ENCODE data around the gene BPIFB1. TPM values are rescaled to one million over a fixed set of nuclear protein-coding genes. Genes with fewer than 3 reads are reported as not detected.

BPIFB1 gene
- polyA plus RNA-seq, 3 donors from 2014 or later: not detected

GRCh38 chr20:33255005-33255404, 28.0 kb upstream of the BPIFB1 start:
- Mint-ChIP-seq H3K36me3 (no peaks in the 10 kb centered on the region), H3K9me3 (no peaks in the 10 kb centered on the region), H3K4me1 (no peaks in the 10 kb centered on the region), H3K27ac (no peak overlapping the region), H3K4me3 (no peak overlapping the region), H3K27me3 (ENCODE audit: low read depth in 3 of 3) (peaks cover 3 to 6% (median 3%) of the 10 kb centered on the region in 3 donors)
- no peak for DNase-seq

DNA sequence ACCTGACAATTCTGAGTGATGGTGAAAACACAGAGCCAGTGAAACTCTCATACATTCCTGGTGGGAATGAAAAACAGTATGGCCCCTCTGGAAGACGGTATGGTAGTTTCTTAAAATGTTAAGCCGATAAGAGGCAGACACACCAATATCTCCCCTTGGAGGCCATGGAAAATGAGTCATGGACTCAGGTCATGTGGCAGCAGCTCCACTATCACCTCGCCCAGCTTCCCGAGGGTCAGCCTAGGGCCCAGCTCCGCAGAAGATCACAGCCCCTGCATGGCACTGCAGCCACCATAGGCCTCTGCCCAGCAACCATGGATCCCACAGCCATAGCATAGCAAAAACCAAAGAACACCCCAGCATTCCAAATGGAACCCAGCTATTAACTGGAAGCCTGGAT, 25.8 kb upstream of the BPIFB1 start:
- Mint-ChIP-seq H3K27me3 (ENCODE audit: low read depth in 3 of 3) (peaks cover 3 to 11% (median 6%) of the 10 kb centered on the region in 3 donors), H3K9me3 (no peaks in the 10 kb centered on the region), H3K36me3 (peaks cover 0 to 4% (median 0%) of the 10 kb centered on the region in 3 donors), H3K4me1 (no peaks in the 10 kb centered on the region), H3K27ac (no peak overlapping the region), H3K4me3 (no peak overlapping the region)
- DNase-seq: no peak

- H3K27me3 Mint-ChIP-seq (ENCODE audit: low read depth in 3 of 3): peaks cover 6 to 10% (median 8%) of the 10 kb centered on the region in 3 donors
Observed at GRCh38 chr20:33259371-33259770, 23.6 kb upstream of the BPIFB1 start.

DNA sequence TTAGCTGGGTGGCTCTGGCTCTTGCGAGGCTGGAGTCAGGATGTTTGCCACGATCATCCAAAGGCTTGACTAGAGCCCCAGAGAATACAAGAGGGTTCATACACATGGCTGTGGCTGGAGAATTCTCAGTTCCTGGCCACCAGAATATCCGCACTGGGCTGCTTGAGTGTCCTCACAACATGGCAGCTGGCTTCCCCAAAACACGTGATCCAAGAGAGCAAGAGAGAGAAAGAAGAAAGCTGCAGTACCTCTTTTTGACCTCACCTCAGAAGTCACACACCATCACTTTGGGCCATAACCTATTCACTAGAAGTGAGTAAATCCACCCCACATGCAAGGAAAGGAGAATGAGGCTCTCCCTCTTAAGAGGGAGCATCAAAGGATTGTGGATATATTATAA, 21.5 kb upstream of the BPIFB1 start:
- H3K4me3 Mint-ChIP-seq: no peak overlapping the region
- H3K36me3 Mint-ChIP-seq: peaks cover 0 to 4% (median 0%) of the 10 kb centered on the region in 3 donors
- no peaks in the 10 kb centered on the region for H3K4me1 Mint-ChIP-seq
- peaks cover 5 to 14% (median 8%) of the 10 kb centered on the region in 3 donors for H3K27me3 Mint-ChIP-seq (ENCODE audit: low read depth in 3 of 3)
- H3K27ac Mint-ChIP-seq: no peak overlapping the region
- DNase-seq: no peak
- H3K9me3 Mint-ChIP-seq: no peaks in the 10 kb centered on the region

More at GRCh38 chr20:33259371-33259770, 23.6 kb upstream of the BPIFB1 start:
- DNase-seq: no peak
- Mint-ChIP-seq H3K4me1 (no peaks in the 10 kb centered on the region), H3K36me3 (peaks cover 0 to 4% (median 0%) of the 10 kb centered on the region in 3 donors), H3K9me3 (no peaks in the 10 kb centered on the region), H3K4me3 (no peak overlapping the region), H3K27ac (no peak overlapping the region)

- Mint-ChIP-seq H3K9me3 (no peaks in the 10 kb centered on the region), H3K36me3 (peaks cover 0 to 4% (median 0%) of the 10 kb centered on the region in 3 donors), H3K4me3 (no peak overlapping the region), H3K27ac (no peak overlapping the region), H3K27me3 (ENCODE audit: low read depth in 3 of 3) (peaks cover 5 to 20% (median 8%) of the 10 kb centered on the region in 3 donors), H3K4me1 (no peaks in the 10 kb centered on the region)
- DNase-seq: peak in 1 of 3 donors; percentile 3
Observed at GRCh38 chr20:33262658-33263065, 20.4 kb upstream of the BPIFB1 start.

DNA sequence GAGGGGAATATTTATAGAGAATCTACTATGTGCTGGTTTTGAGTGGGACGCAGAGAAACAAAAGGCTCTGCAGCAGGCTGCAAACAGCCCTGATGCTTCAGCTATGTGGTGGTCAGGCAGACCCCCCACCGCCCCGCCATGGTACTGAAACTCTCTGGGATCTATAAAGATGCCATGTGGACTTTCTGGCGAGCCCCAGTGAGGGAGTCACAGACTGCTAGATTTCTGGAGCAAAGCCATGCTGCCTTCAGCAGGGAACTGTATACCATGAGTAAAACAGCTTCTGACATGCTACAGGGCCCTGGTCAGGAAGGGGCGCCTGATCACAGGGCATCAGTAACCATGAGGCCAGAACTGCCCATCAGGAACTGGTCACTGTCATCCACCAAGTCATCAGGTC, 19.2 kb upstream of the BPIFB1 start:
- Mint-ChIP-seq H3K9me3 (no peaks in the 10 kb centered on the region), H3K4me3 (no peak overlapping the region), H3K36me3 (peaks cover 0 to 4% (median 0%) of the 10 kb centered on the region in 3 donors), H3K27me3 (ENCODE audit: low read depth in 3 of 3) (peaks cover 5 to 24% (median 8%) of the 10 kb centered on the region in 3 donors), H3K4me1 (no peaks in the 10 kb centered on the region), H3K27ac (no peak overlapping the region)
- DNase-seq: no peak

GRCh38 chr20:33267701-33268100, 15.3 kb upstream of the BPIFB1 start:
- Mint-ChIP-seq H3K4me1 (no peaks in the 10 kb centered on the region), H3K27ac (no peak overlapping the region), H3K27me3 (ENCODE audit: low read depth in 3 of 3) (peaks cover 3 to 23% (median 6%) of the 10 kb centered on the region in 3 donors), H3K4me3 (no peak overlapping the region), H3K9me3 (no peaks in the 10 kb centered on the region), H3K36me3 (no peaks in the 10 kb centered on the region)
- no peak for DNase-seq

GRCh38 chr20:33272155-33272873, 10.7 kb upstream of the BPIFB1 start:
- DNase-seq: no peak
- no peak overlapping the region for H3K27ac Mint-ChIP-seq
- no peaks in the 10 kb centered on the region for H3K9me3 Mint-ChIP-seq
- H3K4me1 Mint-ChIP-seq: no peaks in the 10 kb centered on the region
- H3K36me3 Mint-ChIP-seq: no peaks in the 10 kb centered on the region
- peaks cover 3 to 11% (median 5%) of the 10 kb centered on the region in 3 donors for H3K27me3 Mint-ChIP-seq (ENCODE audit: low read depth in 3 of 3)
- no peak overlapping the region for H3K4me3 Mint-ChIP-seq

GRCh38 chr20:33273117-33273851, 9.7 kb upstream of the BPIFB1 start:
- H3K4me3 Mint-ChIP-seq: no peak overlapping the region
- H3K36me3 Mint-ChIP-seq: no peaks in the 10 kb centered on the region
- H3K27me3 Mint-ChIP-seq (ENCODE audit: low read depth in 3 of 3): peaks cover 3 to 5% (median 5%) of the 10 kb centered on the region in 3 donors
- no peak for DNase-seq
- no peak overlapping the region for H3K27ac Mint-ChIP-seq
- no peaks in the 10 kb centered on the region for H3K4me1 Mint-ChIP-seq
- H3K9me3 Mint-ChIP-seq: no peaks in the 10 kb centered on the region

DNA sequence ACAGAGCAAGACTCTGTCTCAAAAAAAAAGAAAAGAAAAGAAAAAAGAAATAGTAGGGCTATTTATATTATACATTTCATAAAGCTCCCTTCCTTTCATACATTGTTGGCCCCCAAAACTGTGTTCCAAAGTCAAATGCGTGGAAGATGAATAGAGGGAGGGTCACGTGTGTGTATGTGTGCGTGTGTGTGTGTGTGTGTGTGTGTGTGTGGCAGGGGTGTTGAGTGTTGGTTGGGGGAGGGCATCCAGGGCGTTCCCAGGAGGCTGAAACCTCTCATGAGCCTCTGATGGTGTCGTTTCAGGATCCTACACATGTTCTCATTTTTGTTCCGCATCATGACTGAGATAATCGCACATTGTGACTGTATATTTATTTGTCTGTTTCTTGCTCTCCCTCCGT, 7.8 kb upstream of the BPIFB1 start:
- H3K27me3 Mint-ChIP-seq (ENCODE audit: low read depth in 3 of 3): peaks cover 3 to 7% (median 4%) of the 10 kb centered on the region in 3 donors
- H3K27ac Mint-ChIP-seq: no peak overlapping the region
- H3K36me3 Mint-ChIP-seq: no peaks in the 10 kb centered on the region
- H3K4me3 Mint-ChIP-seq: no peak overlapping the region
- DNase-seq: no peak
- no peaks in the 10 kb centered on the region for H3K9me3 Mint-ChIP-seq
- no peaks in the 10 kb centered on the region for H3K4me1 Mint-ChIP-seq

- H3K27me3 Mint-ChIP-seq (ENCODE audit: low read depth in 3 of 3): peaks cover 0 to 9% (median 4%) of the 10 kb centered on the region in 3 donors
- no peak overlapping the region for H3K4me3 Mint-ChIP-seq
- no peaks in the 10 kb centered on the region for H3K36me3 Mint-ChIP-seq
- H3K9me3 Mint-ChIP-seq: no peaks in the 10 kb centered on the region
- no peaks in the 10 kb centered on the region for H3K4me1 Mint-ChIP-seq
- no peak overlapping the region for H3K27ac Mint-ChIP-seq
- DNase-seq: no peak
Observed at GRCh38 chr20:33275871-33276270, 7.1 kb upstream of the BPIFB1 start.

GRCh38 chr20:33276303-33277113, 6.5 kb upstream of the BPIFB1 start:
- DNase-seq: no peak
- no peaks in the 10 kb centered on the region for H3K9me3 Mint-ChIP-seq
- H3K27ac Mint-ChIP-seq: no peak overlapping the region
- no peaks in the 10 kb centered on the region for H3K36me3 Mint-ChIP-seq
- H3K27me3 Mint-ChIP-seq (ENCODE audit: low read depth in 3 of 3): peaks cover 0 to 9% (median 4%) of the 10 kb centered on the region in 3 donors
- H3K4me1 Mint-ChIP-seq: no peaks in the 10 kb centered on the region
- H3K4me3 Mint-ChIP-seq: no peak overlapping the region

DNA sequence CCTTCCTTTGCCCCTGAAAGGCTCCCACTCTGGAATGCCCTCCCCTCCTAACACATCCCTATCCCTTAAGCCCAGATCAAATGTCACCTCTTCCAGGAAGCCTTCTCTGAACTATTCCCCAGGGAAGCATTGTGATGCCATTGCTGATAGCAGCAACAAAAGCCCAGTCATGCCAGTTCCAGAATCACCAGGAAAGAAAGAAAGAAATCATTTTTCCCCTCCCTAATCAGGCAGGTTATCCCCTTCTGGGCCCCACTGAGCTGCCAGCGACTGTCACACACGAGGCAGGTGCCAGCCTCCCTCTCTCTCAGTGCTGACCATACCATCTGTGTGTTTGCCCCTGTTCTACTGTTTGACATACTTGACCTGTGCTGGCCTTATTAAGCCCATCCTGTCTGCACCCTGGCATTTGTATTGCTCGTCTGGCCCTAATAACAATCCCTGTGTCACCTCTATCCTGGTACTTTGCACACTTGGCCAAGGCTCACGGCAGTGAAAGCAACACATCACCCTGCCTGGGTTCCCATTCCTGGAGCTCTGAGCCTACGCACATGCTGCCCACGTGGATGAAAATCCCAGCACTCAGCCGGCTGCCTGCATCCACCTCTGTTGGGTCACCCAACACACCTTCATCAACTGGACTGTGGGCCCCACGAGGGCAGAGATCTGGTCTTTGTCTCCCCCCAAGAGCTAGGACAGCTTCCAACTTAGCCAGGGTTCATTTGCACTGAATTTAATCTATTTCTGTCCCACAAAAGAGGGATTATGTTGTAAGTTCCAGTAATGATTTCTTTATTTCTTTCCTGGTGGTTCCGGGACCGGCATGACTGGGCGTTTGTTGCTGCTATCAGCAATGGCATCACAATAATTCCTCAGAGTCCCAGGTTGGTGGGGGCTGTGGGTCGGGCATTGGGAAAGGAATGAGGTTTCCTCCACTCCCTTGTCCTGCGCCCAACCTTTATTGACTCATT, 5.3 kb upstream of the BPIFB1 start:
- Mint-ChIP-seq H3K9me3 (no peaks in the 10 kb centered on the region), H3K36me3 (no peaks in the 10 kb centered on the region), H3K4me3 (no peak overlapping the region), H3K4me1 (no peaks in the 10 kb centered on the region), H3K27me3 (ENCODE audit: low read depth in 3 of 3) (peaks cover 0 to 7% (median 4%) of the 10 kb centered on the region in 3 donors), H3K27ac (no peak overlapping the region)
- DNase-seq: no peak
